ENCODE results near the gene TCEANC2.

The TCEANC2 gene

GRCh38 chr1:54136269-54136896 is 83.0 kb downstream of the TCEANC2 start:
- DNase-seq (ENCODE audit: low spot score) = no peak

- no peak for DNase-seq (ENCODE audit: low spot score)
Observed at GRCh38 chr1:54136963-54137533, 83.6 kb downstream of the TCEANC2 start.

- no peak for DNase-seq (ENCODE audit: low spot score)
Observed at GRCh38 chr1:54137534-54138061, 84.2 kb downstream of the TCEANC2 start.

- no peak for DNase-seq (ENCODE audit: low spot score)
Observed at GRCh38 chr1:54138994-54139393, 85.6 kb downstream of the TCEANC2 start.

DNA sequence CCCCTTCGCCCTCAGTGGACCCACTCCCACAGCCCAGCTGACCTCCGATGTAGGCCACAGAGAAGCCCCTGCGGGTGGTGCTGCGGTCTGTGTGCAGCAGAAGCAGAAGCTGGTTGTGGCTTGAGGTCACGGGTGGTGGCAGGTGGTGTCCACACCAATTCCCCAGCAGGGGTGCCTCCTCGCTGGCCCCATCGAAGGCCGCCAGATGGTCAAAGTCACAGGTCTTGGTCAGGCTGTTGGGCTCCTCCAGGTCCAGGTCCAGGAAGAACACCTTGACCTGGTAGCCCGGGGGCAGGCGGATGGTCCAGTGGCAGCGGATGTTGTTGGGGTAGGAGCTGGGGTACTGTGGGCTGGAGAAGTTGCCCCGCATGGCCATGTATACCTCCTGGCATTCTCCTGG is 86.3 kb downstream of the TCEANC2 start:
- no peak for DNase-seq (ENCODE audit: low spot score)

DNA sequence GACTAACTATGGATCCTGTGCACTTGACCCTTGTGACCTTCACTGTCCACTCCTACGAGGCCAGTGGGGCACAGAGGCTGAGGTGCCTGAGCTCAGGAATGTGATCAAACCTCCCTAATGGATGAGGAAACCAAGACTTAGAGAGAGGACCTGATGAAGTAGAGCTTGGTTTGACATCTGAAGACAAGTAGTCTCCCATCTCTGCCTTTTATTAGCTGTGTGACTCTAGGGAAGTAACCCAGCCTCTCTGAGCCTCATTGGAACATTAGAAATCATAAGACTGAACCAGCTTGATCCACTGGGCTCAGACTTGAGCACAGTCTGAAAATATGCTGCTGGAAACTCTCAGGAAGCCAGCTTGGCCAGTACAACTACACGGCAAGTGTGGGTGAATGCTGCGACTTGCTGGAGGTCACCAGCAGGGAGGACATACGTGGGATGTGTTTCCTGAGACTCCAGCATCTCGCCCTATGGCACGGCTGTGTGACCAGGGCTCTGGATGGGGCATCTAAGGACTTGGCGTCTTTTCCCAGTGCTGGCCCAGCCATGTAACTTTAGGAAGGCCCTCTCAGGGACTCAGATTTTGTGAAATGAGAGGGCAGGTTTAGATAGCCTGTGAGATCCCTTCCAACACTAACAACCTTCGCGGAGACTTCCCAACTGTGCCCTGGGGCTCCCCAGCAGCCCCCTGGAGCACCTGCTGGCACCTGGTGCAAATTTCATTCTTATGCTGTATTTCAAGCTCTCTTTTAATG is 88.9 kb downstream of the TCEANC2 start:
- DNase-seq (ENCODE audit: low spot score) = no peak

GRCh38 chr1:54144366-54144765 is 91.0 kb downstream of the TCEANC2 start:
- no peak for DNase-seq (ENCODE audit: low spot score)

- DNase-seq (ENCODE audit: low spot score) = no peak
Observed at GRCh38 chr1:54149734-54150133, 96.3 kb downstream of the TCEANC2 start.

GRCh38 chr1:54151013-54151412 is 97.6 kb downstream of the TCEANC2 start:
- no peak for DNase-seq (ENCODE audit: low spot score)

DNA sequence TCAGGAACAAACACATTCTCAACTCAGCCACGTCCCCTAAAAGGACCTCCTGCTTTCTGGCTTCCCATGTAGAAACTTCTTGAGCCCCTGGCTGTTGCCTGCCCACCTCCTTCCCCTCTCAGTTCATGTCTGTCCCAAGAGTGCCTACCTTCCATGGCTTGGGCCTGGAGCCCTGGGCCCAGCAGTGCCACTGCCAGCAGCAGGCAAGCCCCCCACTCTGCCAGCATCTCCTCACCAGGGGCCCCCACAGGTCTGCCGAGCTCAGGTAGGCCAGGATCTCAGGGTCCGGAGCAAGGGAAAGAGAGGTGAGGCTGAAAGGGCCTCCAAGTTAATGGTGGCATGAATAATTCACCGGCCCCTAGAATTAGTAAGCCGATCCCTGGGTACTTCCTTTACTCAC is 99.3 kb downstream of the TCEANC2 start, which contains the start of gene CDCP2:
TSS of gene CDCP2 (minus strand) at position 305 of the 400 bp plus-strand sequence. CDS start at position 227, 78 bp downstream.
- no peak for DNase-seq (ENCODE audit: low spot score)

- no peak for DNase-seq (ENCODE audit: low spot score)
Observed at GRCh38 chr1:54153535-54154439, 100.4 kb downstream of the TCEANC2 start.
